Measurements from ENCODE around the gene BNC2. TPM values are rescaled to one million over a fixed set of nuclear protein-coding genes. Genes with fewer than 3 reads are reported as not detected.

The BNC2 gene
- total RNA-seq, 1 donor from 2014 or later, result 4.3 TPM

GRCh38 chr9:16361118-16361517 lies 509.4 kb downstream of the BNC2 start:
- ATAC-seq (no peak), DNase-seq (ENCODE audit: missing footprints) (no peak)
- intact Hi-C loops (cut with DNase I), result no loop called here

GRCh38 chr9:16360247-16360646 lies 510.2 kb downstream of the BNC2 start:
- intact Hi-C loops (cut with DNase I), result no loop called here
- DNase-seq (ENCODE audit: missing footprints) (no peak), ATAC-seq (no peak)

Data from Right ventricle myocardium inferior (tissue), 1 donor.